Esophagus (tissue), 2 donors: ENCODE results near the gene ZNF618. TPM values are rescaled to one million over a fixed set of nuclear protein-coding genes. Genes with fewer than 3 reads are reported as not detected.

Source experiments
- H3K27ac ChIP-seq, 2 donors: one replicate each; pipeline ENCODE4 v1.5.1; 2013; ENCODE audit warnings: low read depth in 2 of 2, mild to moderate bottlenecking in 2 of 2, inconsistent platforms in 1 of 2, low read length in 1 of 2, moderate library complexity in 1 of 2
- H3K27me3 ChIP-seq, 2 donors: one replicate each; pipeline ENCODE4 v1.6.1; 2013; ENCODE audit warnings: low read length in 2 of 2, control low read depth in 1 of 2, mild to moderate bottlenecking in 1 of 2; ENCODE audit not compliant: insufficient read depth in 2 of 2, control insufficient read depth in 1 of 2
- H3K36me3 ChIP-seq, 2 donors: one replicate each; pipeline ENCODE4 v1.6.1; 2013; ENCODE audit warnings: low read length in 1 of 2; ENCODE audit not compliant: control insufficient read depth in 2 of 2, insufficient read depth in 2 of 2
- H3K4me1 ChIP-seq, 2 donors: one replicate each; pipeline ENCODE4 v1.6.1; 2013; ENCODE audit warnings: low read length in 1 of 2; ENCODE audit not compliant: control insufficient read depth in 2 of 2, insufficient read depth in 2 of 2
- H3K4me3 ChIP-seq, 2 donors: one replicate each; pipeline ENCODE4 v1.5.1; 2013; ENCODE audit warnings: low read length in 2 of 2, mild to moderate bottlenecking in 2 of 2, low read depth in 1 of 2, moderate library complexity in 1 of 2
- H3K9me3 ChIP-seq, 2 donors: one replicate each; pipeline ENCODE4 v1.6.1; 2013; ENCODE audit warnings: mild to moderate bottlenecking in 2 of 2, low read depth in 1 of 2, low read length in 1 of 2, moderate library complexity in 1 of 2; ENCODE audit not compliant: control insufficient read depth in 2 of 2, insufficient read depth in 1 of 2
- WGBS, 2 donors: extraction: QIAGEN DNeasy Blood & Tissue Kit; methylation state at CpG; one replicate each; pipeline ENCODE4 v1.1.7; 2013; 5-methylcytosine and 5-hydroxymethylcytosine counted together
- polyA plus RNA-seq, 2 donors: library from polyadenylated mRNA; stranded (reverse); fragments of 200-250 nt; gene quantifications; one replicate each; pipeline ENCODE4 v1.2.3, GENCODE V29; 2013
- donor health status: healthy with polysubstance abuse.
- donor health status: Bipolar disorder and iron deficiency.

The ZNF618 gene
- polyA plus RNA-seq, 2 donors = 0.56 to 1.0 TPM

- 28 to 42% methylated on average over 32 of the region's 32 CpGs for WGBS, 2 donors
- H3K27ac ChIP-seq = no peak within 1 kb of the TSS
- H3K9me3 ChIP-seq = peaks cover 0 to 3% of the 10 kb centered on the region in 2 donors
These were observed 223.0 kb downstream of the ZNF618 start, which contains the start of gene KIF12 for GRCh38 chr9:114098936-114099668. Gene KIF12 (minus strand): TSS chr9:114099292. CDS start chr9:114099276, 16 bp downstream.

GRCh38 chr9:114099669-114100270, 223.7 kb downstream of the ZNF618 start:
- Histone ChIP-seq H3K9me3 (peaks cover 0 to 3% of the 10 kb centered on the region in 2 donors), H3K27ac (no peak overlapping the region), H3K4me3 (no peak overlapping the region), H3K4me1 (peaks cover 4 to 5% of the 10 kb centered on the region in 2 donors), H3K36me3 (no peaks in the 10 kb centered on the region), H3K27me3 (no peaks in the 10 kb centered on the region)
- 62 to 64% methylated on average over 2 of the region's 2 CpGs for WGBS, 2 donors

More at GRCh38 chr9:114098936-114099668, 223.0 kb downstream of the ZNF618 start, which contains the start of gene KIF12:
- peak within 1 kb of the TSS; percentile 27 to 41 for H3K4me3 ChIP-seq
- peaks cover 4 to 5% of the 10 kb centered on the region in 2 donors for H3K4me1 ChIP-seq
- H3K27me3 ChIP-seq = no peaks in the 10 kb centered on the region
- no peaks in the 10 kb centered on the region for H3K36me3 ChIP-seq

DNA sequence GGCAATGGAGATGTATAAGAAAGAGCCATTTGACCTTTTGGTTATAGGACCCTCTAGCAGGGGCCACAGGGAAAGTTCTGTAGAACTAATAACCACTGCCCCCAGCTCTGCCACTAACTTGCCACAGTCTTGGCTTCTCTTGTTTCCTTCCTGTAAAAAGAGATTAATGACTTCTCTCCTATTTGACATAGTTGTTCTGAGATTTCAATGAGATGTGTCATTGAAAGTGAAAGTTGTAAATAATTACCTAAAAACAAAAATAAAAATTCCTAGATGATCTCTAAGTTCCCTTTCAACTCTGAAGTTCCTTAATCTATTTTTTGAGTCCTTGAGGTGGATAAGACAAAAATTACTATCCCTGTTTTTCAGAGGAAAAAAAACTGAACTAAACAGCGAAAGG, 224.4 kb downstream of the ZNF618 start:
- peaks cover 4 to 5% of the 10 kb centered on the region in 2 donors for H3K4me1 ChIP-seq
- H3K9me3 ChIP-seq = peaks cover 0 to 3% of the 10 kb centered on the region in 2 donors
- H3K36me3 ChIP-seq = no peaks in the 10 kb centered on the region
- WGBS, 2 donors = 84 to 94% methylated on average over 1 of the region's 1 CpG
- no peaks in the 10 kb centered on the region for H3K27me3 ChIP-seq
- no peak overlapping the region for H3K27ac ChIP-seq
- H3K4me3 ChIP-seq = no peak overlapping the region

DNA sequence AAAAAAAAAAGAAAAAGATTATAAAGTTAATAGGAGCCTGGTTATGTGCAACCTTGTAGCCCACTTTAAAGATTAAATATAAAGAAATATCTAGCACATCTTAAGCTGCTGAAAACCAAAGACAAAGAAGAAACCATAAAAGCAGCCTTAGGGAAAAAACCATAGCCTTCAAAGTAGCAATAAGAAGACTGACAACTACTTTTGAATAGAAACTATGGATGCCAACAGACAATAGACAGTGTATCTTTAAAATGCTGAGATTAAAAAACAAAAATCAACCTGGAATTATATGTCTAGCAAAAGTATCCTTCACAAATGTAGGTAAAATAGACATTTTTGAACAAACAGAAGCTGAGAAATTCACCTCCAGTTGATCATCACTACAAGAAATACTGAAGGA, 226.4 kb downstream of the ZNF618 start:
- peaks cover 4 to 5% of the 10 kb centered on the region in 2 donors for H3K4me1 ChIP-seq
- no peak overlapping the region for H3K27ac ChIP-seq
- no peaks in the 10 kb centered on the region for H3K36me3 ChIP-seq
- no peaks in the 10 kb centered on the region for H3K27me3 ChIP-seq
- H3K4me3 ChIP-seq = no peak overlapping the region
- peaks cover 0 to 3% of the 10 kb centered on the region in 2 donors for H3K9me3 ChIP-seq

DNA sequence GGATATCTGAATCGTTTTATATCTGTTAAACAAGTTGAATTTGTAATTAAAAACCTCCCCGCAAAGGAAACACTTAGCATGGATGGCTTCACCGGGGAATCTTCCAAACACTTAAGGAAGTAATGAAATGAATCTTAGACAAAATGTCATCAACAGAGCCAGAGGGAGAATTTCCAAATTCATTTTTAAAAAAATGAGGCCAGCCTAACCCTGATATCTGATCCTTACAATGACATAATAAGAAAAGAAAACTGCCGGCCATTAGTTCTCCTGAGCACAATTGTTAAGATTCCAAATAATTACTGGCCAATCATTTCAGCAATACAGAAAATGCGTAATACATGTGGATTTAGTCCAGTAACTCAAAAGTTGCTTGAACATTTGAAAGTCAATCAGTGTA, 229.1 kb downstream of the ZNF618 start:
- WGBS, 2 donors = 62 to 65% methylated on average over 5 of the region's 5 CpGs

More for the DNA sequence above, 229.1 kb downstream of the ZNF618 start:
- no peak overlapping the region for H3K4me3 ChIP-seq
- no peaks in the 10 kb centered on the region for H3K27me3 ChIP-seq
- H3K36me3 ChIP-seq = no peaks in the 10 kb centered on the region
- no peaks in the 10 kb centered on the region for H3K4me1 ChIP-seq
- peaks cover 0 to 3% of the 10 kb centered on the region in 2 donors for H3K9me3 ChIP-seq
- no peak overlapping the region for H3K27ac ChIP-seq

Other genes with a start within 250 kb of the ZNF618 start
- under 1 TPM; 0.11 to 0.28 TPM for gene AMBP, start 202.0 kb downstream of the ZNF618 start, polyA plus RNA-seq
- gene KIF12, start 223.0 kb downstream of the ZNF618 start, polyA plus RNA-seq = under 1 TPM; 0.20 to 0.39 TPM